Upper lobe of left lung (tissue), 6 donors: ENCODE results near the gene CEP55. TPM values are rescaled to one million over a fixed set of nuclear protein-coding genes. Genes with fewer than 3 reads are reported as not detected.
A peak's percentile ranks its signal among the peaks of the same experiment; 100 is the strongest.

ENCODE experiments used
- ATAC-seq, 2 donors: fragments of 200-7000 bp; cut with Tn5 transposase; one replicate each; pipeline ENCODE4 v1.9.1; 2022; ENCODE audit warnings: mild to moderate bottlenecking in 2 of 2, moderate library complexity in 2 of 2; ENCODE audit not compliant: low FRiP score in 2 of 2
- DNase-seq, 2 donors: peaks; one replicate each; pipeline ENCODE4 v3.0.0-alpha.2; 2019 to 2020
- H3K27ac ChIP-seq, 4 donors: fragments of 200-600 bp; sonication (generic); one replicate each; pipeline ENCODE4 v1.5.1; 2016 to 2019
- H3K27me3 ChIP-seq, 4 donors: fragments of 200-600 bp; sonication (generic); one replicate each; pipeline ENCODE4 v1.5.1; 2017 to 2019
- H3K36me3 ChIP-seq, 4 donors: fragments of 200-600 bp; sonication (generic); one replicate each; pipeline ENCODE4 v1.5.1; 2016 to 2019
- H3K4me1 ChIP-seq, 4 donors: fragments of 200-600 bp; sonication (generic); one replicate each; pipeline ENCODE4 v1.5.1; 2018 to 2019
- H3K4me3 ChIP-seq, 4 donors: fragments of 200-600 bp; sonication (generic); one replicate each; pipeline ENCODE4 v1.5.1; 2017 to 2019; ENCODE audit warnings: mild to moderate bottlenecking in 2 of 4, moderate library complexity in 1 of 4
- H3K9me3 ChIP-seq, 4 donors: fragments of 200-600 bp; sonication (generic); one replicate each; pipeline ENCODE4 v1.5.1; 2018 to 2019
- CTCF ChIP-seq, 6 experiments: fragments of 450-650 bp in 4 of 6; fragments of 200-600 bp in 2 of 6; sonication (generic) in 2 of 6; IDR thresholded peaks; one replicate each; pipeline ENCODE4 v1.5.1; 2016 to 2019; ENCODE audit warnings: antibody characterized with exemption in 6 of 6
- EP300 ChIP-seq, 4 donors: sonication (generic); formaldehyde crosslinking; IDR thresholded peaks; one replicate each; pipeline ENCODE4 v1.5.1; 2017; ENCODE audit warnings: antibody characterized with exemption in 4 of 4, control low read depth in 2 of 4
- POLR2A ChIP-seq, 4 donors: fragments of 450-650 bp; IDR thresholded peaks; one replicate each; pipeline ENCODE4 v1.5.1; 2016 to 2017; ENCODE audit warnings: antibody characterized with exemption in 4 of 4, mild to moderate bottlenecking in 2 of 4
- POLR2AphosphoS5 ChIP-seq, 2 donors: sonication (generic); formaldehyde crosslinking; IDR thresholded peaks; one replicate each; pipeline ENCODE4 v1.5.1; 2017; ENCODE audit warnings: antibody characterized with exemption in 2 of 2
- WGBS, 2 donors: methylation state at CpG; one replicate each; pipeline ENCODE4 v1.1.5; 2017 to 2018; 5-methylcytosine and 5-hydroxymethylcytosine counted together
- total RNA-seq, 6 donors: library from RNA; depleted of rRNA in 4 of 6; stranded (reverse); fragments of >200 nt in 4 of 6; gene quantifications; one replicate each; pipeline versions ENCODE4 v1.1.0 to v1.2.1, GENCODE V29; 2016 to 2021
- donor health status: DM: no; HTN: no; CAD: no; lungs with moderate emphysema.
- donor health status: DM: no; HTN: yes; CAD: no; lungs with severe emphysema.

Gene CEP55
- total RNA-seq, 6 donors from 2014 or later = 1.3 to 3.3 (median 2.3) TPM; not detected in 1

- DNase-seq = no peak
Observed at GRCh38 chr10:93473161-93473560, 23.3 kb upstream of the CEP55 start.

GRCh38 chr10:93473804-93474472, 22.5 kb upstream of the CEP55 start:
- no peak for TF ChIP-seq POLR2A (IDR thresholded peaks at IDR 0.05)
- no peak for TF ChIP-seq POLR2AphosphoS5 (IDR thresholded peaks at IDR 0.05)
- TF ChIP-seq CTCF (IDR thresholded peaks at IDR 0.05) = no peak
- TF ChIP-seq EP300 (IDR thresholded peaks at IDR 0.05) = no peak
- no peaks in the 10 kb centered on the region for H3K9me3 ChIP-seq
- ATAC-seq (no peak), DNase-seq (no peak)
- peaks cover 0 to 2% (median 0%) of the 10 kb centered on the region in 4 donors for H3K36me3 ChIP-seq
- WGBS, 2 donors = 81 to 82% methylated on average over 7 of the region's 7 CpGs
- peak overlapping the region; percentile 1 to 65 (median 42) for H3K27ac ChIP-seq
- H3K4me3 ChIP-seq = no peak overlapping the region
- peaks cover 29 to 56% (median 36%) of the 10 kb centered on the region in 4 donors for H3K4me1 ChIP-seq
- no peaks in the 10 kb centered on the region for H3K27me3 ChIP-seq

More at GRCh38 chr10:93473161-93473560, 23.3 kb upstream of the CEP55 start:
- no peak overlapping the region for H3K4me3 ChIP-seq
- peak overlapping the region in 3 of 4 donors; percentile 35 to 61 (median 48) for H3K27ac ChIP-seq
- peaks cover 0 to 2% (median 0%) of the 10 kb centered on the region in 4 donors for H3K36me3 ChIP-seq
- H3K9me3 ChIP-seq = no peaks in the 10 kb centered on the region
- no peak for ATAC-seq
- no peaks in the 10 kb centered on the region for H3K27me3 ChIP-seq
- peaks cover 26 to 58% (median 42%) of the 10 kb centered on the region in 4 donors for H3K4me1 ChIP-seq
- TF ChIP-seq POLR2AphosphoS5 (IDR thresholded peaks at IDR 0.05) (no peak), CTCF (IDR thresholded peaks at IDR 0.05) (no peak), POLR2A (IDR thresholded peaks at IDR 0.05) (no peak), EP300 (IDR thresholded peaks at IDR 0.05) (no peak)
- WGBS, 2 donors = 79 to 100% methylated on average over 2 of the region's 2 CpGs

GRCh38 chr10:93475227-93475626, 21.2 kb upstream of the CEP55 start:
- WGBS, 2 donors = 57 to 64% methylated on average over 2 of the region's 2 CpGs
- DNase-seq (no peak), ATAC-seq (peak in 1 of 2 donors; percentile 11)
- Histone ChIP-seq H3K36me3 (no peaks in the 10 kb centered on the region), H3K4me1 (peaks cover 29 to 47% (median 42%) of the 10 kb centered on the region in 4 donors), H3K4me3 (no peak overlapping the region), H3K9me3 (no peaks in the 10 kb centered on the region), H3K27me3 (no peaks in the 10 kb centered on the region), H3K27ac (peak overlapping the region; percentile 35 to 77 (median 68))
- TF ChIP-seq EP300 (IDR thresholded peaks at IDR 0.05) (peak in 1 of 4 donors; percentile 43), POLR2A (IDR thresholded peaks at IDR 0.05) (no peak)

GRCh38 chr10:93475871-93476270, 20.5 kb upstream of the CEP55 start:
- H3K27ac ChIP-seq = peak overlapping the region; percentile 35 to 77 (median 68)
- no peak overlapping the region for H3K4me3 ChIP-seq
- no peaks in the 10 kb centered on the region for H3K9me3 ChIP-seq
- no peak for DNase-seq
- 44 to 55% methylated on average over 2 of the region's 2 CpGs for WGBS, 2 donors
- ATAC-seq = peak; percentile 53 to 56
- no peaks in the 10 kb centered on the region for H3K27me3 ChIP-seq
- peaks cover 24 to 42% (median 37%) of the 10 kb centered on the region in 4 donors for H3K4me1 ChIP-seq
- TF ChIP-seq POLR2A (IDR thresholded peaks at IDR 0.05) (no peak), POLR2AphosphoS5 (IDR thresholded peaks at IDR 0.05) (peak in 1 of 2 donors; percentile 32), CTCF (IDR thresholded peaks at IDR 0.05) (no peak), EP300 (IDR thresholded peaks at IDR 0.05) (peak in 2 of 4 donors; percentile 44 to 70)
- no peaks in the 10 kb centered on the region for H3K36me3 ChIP-seq

- 86 to 100% methylated on average over 2 of the region's 2 CpGs for WGBS, 2 donors
- ATAC-seq (no peak), DNase-seq (no peak)
- H3K36me3 ChIP-seq = no peaks in the 10 kb centered on the region
- peak overlapping the region; percentile 35 to 77 (median 68) for H3K27ac ChIP-seq
- H3K27me3 ChIP-seq = no peaks in the 10 kb centered on the region
- TF ChIP-seq POLR2A (IDR thresholded peaks at IDR 0.05) (no peak), CTCF (IDR thresholded peaks at IDR 0.05) (no peak), EP300 (IDR thresholded peaks at IDR 0.05) (no peak), POLR2AphosphoS5 (IDR thresholded peaks at IDR 0.05) (no peak)
- no peaks in the 10 kb centered on the region for H3K9me3 ChIP-seq
- H3K4me3 ChIP-seq = no peak overlapping the region
- H3K4me1 ChIP-seq = peaks cover 16 to 34% (median 29%) of the 10 kb centered on the region in 4 donors
Observed at GRCh38 chr10:93476756-93477155, 19.7 kb upstream of the CEP55 start.
